Neural progenitor cell (in vitro differentiated cells): Measurements from ENCODE around the gene CCDC152. TPM values are rescaled to one million over a fixed set of nuclear protein-coding genes. Genes with fewer than 3 reads are reported as not detected.

ENCODE experiments used
- DNase-seq: peaks from one replicate; pipeline ENCODE4 v3.0.0-alpha.2; 2016; ENCODE audit warnings: low spot score
- H2AFZ ChIP-seq: fragments of 200-600 bp; sonication (generic); replicated peaks from 2 replicates; pipeline ENCODE4 v1.6.1; 2016; ENCODE audit warnings: antibody characterized with exemption
- H3F3A ChIP-seq: fragments of 200-600 bp; sonication (generic); 2 replicates; pipeline ENCODE4 v1.6.1; 2016; ENCODE audit warnings: antibody characterized with exemption, low read depth
- H3K27ac ChIP-seq: fragments of 200-600 bp; sonication (generic); 2 replicates; pipeline ENCODE4 v1.5.1; 2016; ENCODE audit warnings: mild to moderate bottlenecking
- H3K27me3 ChIP-seq: fragments of 200-600 bp; sonication (generic); 2 replicates; pipeline ENCODE4 v1.6.1; 2016; ENCODE audit warnings: mild to moderate bottlenecking, moderate library complexity
- H3K36me3 ChIP-seq: fragments of 200-600 bp; sonication (generic); 2 replicates; pipeline ENCODE4 v1.5.1; 2016
- H3K4me1 ChIP-seq: fragments of 200-600 bp; sonication (generic); 2 replicates; pipeline ENCODE4 v1.6.1; 2016; ENCODE audit warnings: mixed run types
- H3K4me2 ChIP-seq: fragments of 200-600 bp; sonication (generic); 2 replicates; pipeline ENCODE4 v1.6.1; 2016
- H3K4me3 ChIP-seq: fragments of 200-600 bp; sonication (generic); 2 replicates; pipeline ENCODE4 v1.5.1; 2016
- H3K79me2 ChIP-seq: fragments of 200-600 bp; sonication (generic); 2 replicates; pipeline ENCODE4 v1.6.1; 2016; ENCODE audit warnings: low read depth
- H3K9ac ChIP-seq: fragments of 200-600 bp; sonication (generic); 2 replicates; pipeline ENCODE4 v1.6.1; 2016
- H3K9me3 ChIP-seq: fragments of 200-600 bp; sonication (generic); 2 replicates; pipeline ENCODE4 v1.5.1; 2016; ENCODE audit warnings: low read depth
- H4K20me1 ChIP-seq: fragments of 200-600 bp; sonication (generic); 2 replicates; pipeline ENCODE4 v1.6.1; 2016; ENCODE audit warnings: low read depth
- H3K27ac Mint-ChIP-seq: 3 replicates; pipeline ENCODE4 v1.8.0; 2021; ENCODE audit warnings: mixed read lengths
- H3K27me3 Mint-ChIP-seq: 2 replicates; pipeline ENCODE4 v1.8.0; 2022; ENCODE audit warnings: low read depth, mild to moderate bottlenecking, inconsistent platforms, moderate library complexity, mixed read lengths; ENCODE audit not compliant: insufficient read depth
- H3K36me3 Mint-ChIP-seq: 3 replicates; pipeline ENCODE4 v1.8.0; 2021; ENCODE audit warnings: mixed read lengths
- H3K4me1 Mint-ChIP-seq: 3 replicates; pipeline ENCODE4 v1.8.0; 2021; ENCODE audit warnings: mixed read lengths
- H3K4me3 Mint-ChIP-seq: 3 replicates; pipeline ENCODE4 v1.8.0; 2021; ENCODE audit warnings: mild to moderate bottlenecking, moderate library complexity, mixed read lengths
- H3K9me3 Mint-ChIP-seq: 3 replicates; pipeline ENCODE4 v1.8.0; 2020; ENCODE audit warnings: mixed read lengths
- CTCF ChIP-seq: fragments of 200-600 bp; sonication (generic); IDR thresholded peaks from 2 replicates; pipeline ENCODE4 v1.5.1; 2017; ENCODE audit warnings: antibody characterized with exemption, mild to moderate bottlenecking
- EZH2 ChIP-seq: fragments of 200-600 bp; sonication (generic); IDR thresholded peaks from 2 replicates; pipeline ENCODE4 v1.6.1; 2017; ENCODE audit warnings: antibody characterized with exemption, mild to moderate bottlenecking, moderate library complexity
- EZH2phosphoT487 ChIP-seq: fragments of 200-600 bp; sonication (generic); IDR thresholded peaks from 2 replicates; pipeline ENCODE4 v1.6.1; 2017; ENCODE audit warnings: antibody characterized with exemption
- total RNA-seq: library from RNA; depleted of rRNA; stranded (reverse); fragments of >200 nt; gene quantifications from 2 replicates; pipeline ENCODE4 v1.2.3, GENCODE V29; 2015; ENCODE audit warnings: low replicate concordance

The CCDC152 gene
- total RNA-seq, 1 donor from 2014 or later: 23.9 TPM

GRCh38 chr5:42808888-42809611, 52.4 kb downstream of the CCDC152 start:
- Histone ChIP-seq H3K4me2 (no peak overlapping the region), H3K4me1 (peaks cover 32% of the 10 kb centered on the region), H3F3A (peaks cover 22% of the 10 kb centered on the region), H3K9ac (no peak overlapping the region), H3K27ac (no peak overlapping the region), H3K9me3 (no peaks in the 10 kb centered on the region), H3K4me3 (no peak overlapping the region), H2AFZ (no peak overlapping the region), H3K36me3 (no peaks in the 10 kb centered on the region), H4K20me1 (no peaks in the 10 kb centered on the region), H3K27me3 (no peaks in the 10 kb centered on the region), H3K79me2 (no peaks in the 10 kb centered on the region)
- H3K36me3 Mint-ChIP-seq: peaks cover 3% of the 10 kb centered on the region
- no peak overlapping the region for H3K27ac Mint-ChIP-seq
- peaks cover 29% of the 10 kb centered on the region for H3K4me1 Mint-ChIP-seq
- H3K27me3 Mint-ChIP-seq: no peaks in the 10 kb centered on the region
- no peak for TF ChIP-seq EZH2
- no peak for TF ChIP-seq CTCF
- no peak for TF ChIP-seq EZH2phosphoT487
- H3K4me3 Mint-ChIP-seq: no peak overlapping the region
- no peaks in the 10 kb centered on the region for H3K9me3 Mint-ChIP-seq
- DNase-seq: no peak

- H3K27me3 Mint-ChIP-seq: no peaks in the 10 kb centered on the region
- DNase-seq: no peak
- Histone ChIP-seq H3K27ac (no peak overlapping the region), H3K27me3 (no peaks in the 10 kb centered on the region), H3F3A (peaks cover 26% of the 10 kb centered on the region), H3K9me3 (no peaks in the 10 kb centered on the region), H2AFZ (no peak overlapping the region), H3K9ac (no peak overlapping the region), H3K4me1 (peaks cover 43% of the 10 kb centered on the region), H4K20me1 (no peaks in the 10 kb centered on the region), H3K79me2 (no peaks in the 10 kb centered on the region), H3K4me3 (no peak overlapping the region), H3K4me2 (peak overlapping the region; percentile 81), H3K36me3 (no peaks in the 10 kb centered on the region)
- H3K4me1 Mint-ChIP-seq: peaks cover 33% of the 10 kb centered on the region
- H3K27ac Mint-ChIP-seq: peak overlapping the region; percentile 65
- no peaks in the 10 kb centered on the region for H3K9me3 Mint-ChIP-seq
- no peak for TF ChIP-seq EZH2phosphoT487
- no peak for TF ChIP-seq EZH2
- no peak for TF ChIP-seq CTCF
- H3K4me3 Mint-ChIP-seq: peak overlapping the region; percentile 71
- H3K36me3 Mint-ChIP-seq: peaks cover 2% of the 10 kb centered on the region
Measured at GRCh38 chr5:42810834-42811590, 54.4 kb downstream of the CCDC152 start.

- DNase-seq: peak; percentile 69
- Histone ChIP-seq H3K79me2 (no peaks in the 10 kb centered on the region), H4K20me1 (no peaks in the 10 kb centered on the region), H3K27ac (no peak within 1 kb of the TSS), H3F3A (peaks cover 26% of the 10 kb centered on the region), H2AFZ (no peak within 1 kb of the TSS), H3K4me3 (no peak within 1 kb of the TSS), H3K9me3 (no peaks in the 10 kb centered on the region), H3K27me3 (no peaks in the 10 kb centered on the region), H3K36me3 (no peaks in the 10 kb centered on the region), H3K4me2 (peak within 1 kb of the TSS; percentile 81), H3K4me1 (peaks cover 43% of the 10 kb centered on the region), H3K9ac (no peak within 1 kb of the TSS)
- peak within 1 kb of the TSS; percentile 71 for H3K4me3 Mint-ChIP-seq
- no peaks in the 10 kb centered on the region for H3K9me3 Mint-ChIP-seq
- peak within 1 kb of the TSS; percentile 74 for H3K27ac Mint-ChIP-seq
- TF ChIP-seq CTCF (no peak), EZH2phosphoT487 (no peak)
- H3K27me3 Mint-ChIP-seq: no peaks in the 10 kb centered on the region
- H3K4me1 Mint-ChIP-seq: peaks cover 34% of the 10 kb centered on the region
- H3K36me3 Mint-ChIP-seq: no peaks in the 10 kb centered on the region
Measured at GRCh38 chr5:42811591-42812446, 55.2 kb downstream of the CCDC152 start, which contains the start of gene SELENOP. SELENOP (minus strand) TSS chr5:42811892; CDS start chr5:42808353, 3,539 bp downstream.
